ENCODE results near the gene SLC35F6. TPM values are rescaled to one million over a fixed set of nuclear protein-coding genes. Genes with fewer than 3 reads are reported as not detected.

Gene SLC35F6, protein sequence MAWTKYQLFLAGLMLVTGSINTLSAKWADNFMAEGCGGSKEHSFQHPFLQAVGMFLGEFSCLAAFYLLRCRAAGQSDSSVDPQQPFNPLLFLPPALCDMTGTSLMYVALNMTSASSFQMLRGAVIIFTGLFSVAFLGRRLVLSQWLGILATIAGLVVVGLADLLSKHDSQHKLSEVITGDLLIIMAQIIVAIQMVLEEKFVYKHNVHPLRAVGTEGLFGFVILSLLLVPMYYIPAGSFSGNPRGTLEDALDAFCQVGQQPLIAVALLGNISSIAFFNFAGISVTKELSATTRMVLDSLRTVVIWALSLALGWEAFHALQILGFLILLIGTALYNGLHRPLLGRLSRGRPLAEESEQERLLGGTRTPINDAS
- total RNA-seq (10 to 100 TPM; 11.4 to 30.7 TPM), polyA plus RNA-seq (10 to 100 TPM; 18.3 to 19.8 TPM)

- TF ChIP-seq ZBTB33 (IDR thresholded peaks at IDR 0.05) (no peak), GABPA (IDR thresholded peaks at IDR 0.05 in 1 of 2, conservative IDR thresholded peaks at IDR 0.05 in 1 of 2) (peak in 1 of 2 donors; percentile 35)
- peaks cover 11 to 27% (median 19%) of the 10 kb centered on the region in 4 donors for H3K4me1 ChIP-seq (ENCODE audit: control insufficient read depth in 4 of 4, insufficient read depth in 4 of 4, low read length in 3 of 4)
- WGBS, result under 1% methylated on average over 68 of the region's 68 CpGs
- no peaks in the 10 kb centered on the region for H3K36me3 ChIP-seq (ENCODE audit: control insufficient read depth in 4 of 4, insufficient read depth in 3 of 4, low read depth in 1 of 4, low read length in 3 of 4)
- H3K9me3 ChIP-seq (ENCODE audit: control insufficient read depth in 4 of 4, low read length in 3 of 4), result no peaks in the 10 kb centered on the region
- DNase-seq (ENCODE audit: low spot score), result peak; percentile 82
- no peaks in the 10 kb centered on the region for H3K27me3 ChIP-seq (ENCODE audit: control insufficient read depth in 4 of 4, insufficient read depth in 4 of 4, low read length in 3 of 4)
- H3K4me3 ChIP-seq (ENCODE audit: low read depth in 1 of 3, low read length in 3 of 3), result peak within 1 kb of the TSS; percentile 83 to 96 (median 89)
- H3K9ac ChIP-seq (ENCODE audit: low read depth in 1 of 2, low read length in 2 of 2), result peak within 1 kb of the TSS; percentile 36 to 98
- H3K27ac ChIP-seq (ENCODE audit: low read depth in 1 of 2, low read length in 2 of 2), result peak within 1 kb of the TSS; percentile 45 to 88
Measured at GRCh38 chr2:26764078-26764887, at the start of gene SLC35F6. Gene SLC35F6 (plus strand): TSS chr2:26764284. CDS start chr2:26764350, 66 bp downstream.

DNA sequence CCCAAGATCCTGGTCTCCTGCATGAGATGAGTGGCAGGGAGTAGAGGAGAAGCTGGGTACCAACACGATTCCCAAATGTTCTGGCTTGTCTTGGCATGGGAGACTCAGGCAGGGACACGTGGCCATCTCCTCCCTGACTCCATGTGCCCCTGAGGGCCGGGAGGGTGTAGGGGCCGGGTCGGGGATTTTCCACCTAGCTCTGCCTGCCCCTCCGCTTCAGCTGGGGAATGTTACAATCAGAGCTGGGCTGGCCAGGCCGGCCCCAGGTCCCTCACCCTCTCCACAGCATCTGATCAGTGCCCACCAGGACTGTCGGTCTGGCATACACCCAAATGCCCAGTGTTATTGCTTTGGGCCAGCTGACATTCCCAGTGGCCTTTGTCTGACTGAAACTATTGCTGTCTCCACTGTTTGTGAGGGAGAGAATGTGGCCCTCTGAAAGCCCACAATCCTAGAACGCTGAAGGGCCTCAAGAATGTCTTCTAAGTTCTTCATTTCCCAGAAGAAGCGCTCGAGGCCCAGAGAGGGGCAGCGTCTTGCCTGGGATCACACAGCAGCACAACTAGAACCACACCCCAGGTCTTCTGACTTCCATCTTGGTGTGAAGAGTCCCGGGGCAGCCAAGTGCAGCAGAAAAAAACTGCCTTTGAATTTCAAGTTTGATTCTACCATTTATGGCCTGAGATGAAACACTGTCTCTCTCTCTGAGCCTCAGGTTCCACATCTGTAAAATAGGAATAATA is 48.4 kb upstream of the SLC35F6 start:
- no peak for DNase-seq (ENCODE audit: low spot score)
- 91% methylated on average over 13 of the region's 13 CpGs for WGBS
- no peak for TF ChIP-seq NR2F2 (IDR thresholded peaks at IDR 0.05)
- no peak for TF ChIP-seq RAD21 (IDR thresholded peaks at IDR 0.05)
- TF ChIP-seq CTCF (IDR thresholded peaks at IDR 0.05; ENCODE audit: low read depth, low read length, missing input control), result no peak
- TF ChIP-seq ATF3 (IDR thresholded peaks at IDR 0.05), result no peak
- Histone ChIP-seq H3K9me3 (ENCODE audit: control insufficient read depth in 4 of 4, low read length in 3 of 4) (no peaks in the 10 kb centered on the region), H3K27ac (ENCODE audit: low read depth in 1 of 2, low read length in 2 of 2) (no peak overlapping the region), H3K36me3 (ENCODE audit: control insufficient read depth in 4 of 4, insufficient read depth in 3 of 4, low read depth in 1 of 4, low read length in 3 of 4) (no peaks in the 10 kb centered on the region), H3K27me3 (ENCODE audit: control insufficient read depth in 4 of 4, insufficient read depth in 4 of 4, low read length in 3 of 4) (no peaks in the 10 kb centered on the region), H3K4me1 (ENCODE audit: control insufficient read depth in 4 of 4, insufficient read depth in 4 of 4, low read length in 3 of 4) (peaks cover 3 to 11% (median 3%) of the 10 kb centered on the region in 4 donors), H3K9ac (ENCODE audit: low read depth in 1 of 2, low read length in 2 of 2) (no peak overlapping the region), H3K4me3 (ENCODE audit: low read depth in 1 of 3, low read length in 3 of 3) (no peak overlapping the region)

DNA sequence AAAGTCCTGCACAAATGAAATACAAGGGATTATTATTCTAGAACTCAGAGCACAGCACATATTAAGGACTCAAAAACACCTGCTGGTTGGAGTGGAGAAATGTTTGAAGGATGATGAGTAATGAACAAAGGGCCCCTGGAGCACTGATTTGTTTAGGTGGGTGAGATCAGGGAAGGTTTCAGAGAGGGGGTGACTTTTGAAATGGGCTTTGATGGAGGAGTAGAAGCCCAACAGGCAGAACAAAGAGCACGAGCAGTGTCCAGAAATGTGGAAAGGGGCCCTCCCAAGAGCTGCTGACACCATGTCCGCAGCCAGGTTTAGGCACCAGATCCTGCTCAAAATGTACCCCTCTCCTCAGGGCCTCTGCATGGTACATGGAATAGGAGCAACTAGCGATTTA is 47.7 kb upstream of the SLC35F6 start:
- WGBS, result 88% methylated on average over 3 of the region's 3 CpGs
- no peak for DNase-seq (ENCODE audit: low spot score)
- Histone ChIP-seq H3K4me1 (ENCODE audit: control insufficient read depth in 4 of 4, insufficient read depth in 4 of 4, low read length in 3 of 4) (peaks cover 9 to 18% (median 10%) of the 10 kb centered on the region in 4 donors), H3K27ac (ENCODE audit: low read depth in 1 of 2, low read length in 2 of 2) (no peak overlapping the region), H3K4me3 (ENCODE audit: low read depth in 1 of 3, low read length in 3 of 3) (no peak overlapping the region), H3K27me3 (ENCODE audit: control insufficient read depth in 4 of 4, insufficient read depth in 4 of 4, low read length in 3 of 4) (no peaks in the 10 kb centered on the region), H3K9ac (ENCODE audit: low read depth in 1 of 2, low read length in 2 of 2) (no peak overlapping the region), H3K36me3 (ENCODE audit: control insufficient read depth in 4 of 4, insufficient read depth in 3 of 4, low read depth in 1 of 4, low read length in 3 of 4) (no peaks in the 10 kb centered on the region), H3K9me3 (ENCODE audit: control insufficient read depth in 4 of 4, low read length in 3 of 4) (no peaks in the 10 kb centered on the region)
- TF ChIP-seq ATF3 (IDR thresholded peaks at IDR 0.05), result no peak
- TF ChIP-seq GABPA (IDR thresholded peaks at IDR 0.05 in 1 of 2, conservative IDR thresholded peaks at IDR 0.05 in 1 of 2), result no peak
- no peak for TF ChIP-seq FOXA1 (IDR thresholded peaks at IDR 0.05)
- no peak for TF ChIP-seq REST (IDR thresholded peaks at IDR 0.05)
- no peak for TF ChIP-seq ZBTB33 (IDR thresholded peaks at IDR 0.05)
- TF ChIP-seq HNF4G (IDR thresholded peaks at IDR 0.05), result no peak
